Measurements from ENCODE around the gene RHO. TPM values are rescaled to one million over a fixed set of nuclear protein-coding genes. Genes with fewer than 3 reads are reported as not detected.

Gene RHO
- total RNA-seq, 1 donor, result not detected

GRCh38 chr3:129567939-129568338 lies 39.5 kb downstream of the RHO start:
- TF ChIP-seq, protein P1, sequence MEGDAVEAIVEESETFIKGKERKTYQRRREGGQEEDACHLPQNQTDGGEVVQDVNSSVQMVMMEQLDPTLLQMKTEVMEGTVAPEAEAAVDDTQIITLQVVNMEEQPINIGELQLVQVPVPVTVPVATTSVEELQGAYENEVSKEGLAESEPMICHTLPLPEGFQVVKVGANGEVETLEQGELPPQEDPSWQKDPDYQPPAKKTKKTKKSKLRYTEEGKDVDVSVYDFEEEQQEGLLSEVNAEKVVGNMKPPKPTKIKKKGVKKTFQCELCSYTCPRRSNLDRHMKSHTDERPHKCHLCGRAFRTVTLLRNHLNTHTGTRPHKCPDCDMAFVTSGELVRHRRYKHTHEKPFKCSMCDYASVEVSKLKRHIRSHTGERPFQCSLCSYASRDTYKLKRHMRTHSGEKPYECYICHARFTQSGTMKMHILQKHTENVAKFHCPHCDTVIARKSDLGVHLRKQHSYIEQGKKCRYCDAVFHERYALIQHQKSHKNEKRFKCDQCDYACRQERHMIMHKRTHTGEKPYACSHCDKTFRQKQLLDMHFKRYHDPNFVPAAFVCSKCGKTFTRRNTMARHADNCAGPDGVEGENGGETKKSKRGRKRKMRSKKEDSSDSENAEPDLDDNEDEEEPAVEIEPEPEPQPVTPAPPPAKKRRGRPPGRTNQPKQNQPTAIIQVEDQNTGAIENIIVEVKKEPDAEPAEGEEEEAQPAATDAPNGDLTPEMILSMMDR (IDR thresholded peaks at IDR 0.05; ENCODE audit: insufficient read depth, low read depth, low read length), result no peak
- no peak overlapping the region for H3K4me3 ChIP-seq (ENCODE audit: low read depth, low read length)
- DNase-seq (ENCODE audit: low read depth), result no peak

DNA sequence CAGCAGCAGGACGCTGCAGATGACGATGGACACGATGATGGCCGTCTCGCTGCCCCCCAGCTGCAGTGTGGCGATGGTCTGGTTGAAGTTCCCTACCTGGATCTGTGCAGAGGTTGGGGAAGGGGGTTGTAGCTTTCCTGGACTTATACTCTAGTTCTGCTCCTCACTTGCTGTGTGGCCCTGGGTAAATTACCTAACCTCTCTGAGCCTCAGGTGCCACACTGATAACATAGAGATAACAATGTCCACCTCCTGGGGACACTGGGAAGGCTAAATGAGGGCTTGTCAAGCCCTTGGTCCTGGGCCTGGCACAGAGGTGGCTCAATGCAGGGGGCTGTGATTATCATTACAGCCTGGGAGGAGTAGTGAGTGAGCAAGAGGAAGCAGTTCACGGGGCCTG lies 41.4 kb downstream of the RHO start:
- H3K4me3 ChIP-seq (ENCODE audit: low read depth, low read length), result no peak overlapping the region
- DNase-seq (ENCODE audit: low read depth), result no peak
- TF ChIP-seq, protein P1 (IDR thresholded peaks at IDR 0.05; ENCODE audit: insufficient read depth, low read depth, low read length), result no peak

- no peak overlapping the region for H3K4me3 ChIP-seq (ENCODE audit: low read depth, low read length)
- no peak for DNase-seq (ENCODE audit: low read depth)
- TF ChIP-seq, protein P1 (IDR thresholded peaks at IDR 0.05; ENCODE audit: insufficient read depth, low read depth, low read length), result no peak
Observed at GRCh38 chr3:129571605-129572547, 43.4 kb downstream of the RHO start.

DNA sequence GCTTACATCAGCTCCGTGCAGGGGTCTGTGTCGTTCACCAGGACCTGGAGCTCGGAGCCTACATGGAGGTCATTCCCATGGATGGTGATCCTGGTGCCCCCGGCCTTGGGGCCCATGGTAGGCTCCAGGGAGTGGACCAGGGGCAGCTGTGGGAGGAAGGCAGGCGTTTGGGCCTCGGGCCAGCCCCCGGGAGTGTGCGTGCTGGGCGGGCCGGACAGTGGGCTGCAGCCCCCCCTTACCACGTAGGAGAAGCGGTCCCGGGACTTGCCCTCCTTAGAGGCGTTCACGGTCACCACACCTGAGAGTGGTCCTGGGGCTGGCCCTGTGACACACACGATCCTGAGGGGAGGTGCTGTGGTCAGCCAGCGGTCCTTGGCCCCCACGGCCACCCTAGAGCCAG lies 44.2 kb downstream of the RHO start:
- no peak overlapping the region for H3K4me3 ChIP-seq (ENCODE audit: low read depth, low read length)
- TF ChIP-seq, protein P1 (IDR thresholded peaks at IDR 0.05; ENCODE audit: insufficient read depth, low read depth, low read length), result no peak
- no peak for DNase-seq (ENCODE audit: low read depth)

DNA sequence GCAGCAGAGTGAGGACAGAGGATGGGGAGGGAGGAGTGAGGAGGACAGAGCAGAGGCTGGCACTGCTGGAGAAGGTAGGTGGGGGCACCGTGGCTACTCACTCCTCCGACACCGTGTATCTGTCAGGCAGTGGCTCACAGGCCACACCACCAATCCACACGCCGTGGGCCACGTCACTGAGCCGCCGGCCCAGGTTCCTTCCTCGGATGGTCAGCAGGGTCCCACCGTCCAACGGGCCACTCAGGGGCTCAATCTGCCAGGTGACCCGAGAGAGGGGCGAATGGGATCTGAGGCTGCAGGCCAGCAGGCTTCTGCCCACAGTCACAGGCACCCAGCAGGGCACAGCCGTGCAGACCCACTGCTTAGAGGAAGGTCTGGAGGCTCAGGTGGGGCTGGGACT lies 45.1 kb downstream of the RHO start:
- no peak for DNase-seq (ENCODE audit: low read depth)
- TF ChIP-seq, protein P1 (IDR thresholded peaks at IDR 0.05; ENCODE audit: insufficient read depth, low read depth, low read length), result no peak

GRCh38 chr3:129574206-129574605 lies 45.8 kb downstream of the RHO start:
- H3K4me3 ChIP-seq (ENCODE audit: low read depth, low read length), result no peak overlapping the region
- TF ChIP-seq, protein P1 (IDR thresholded peaks at IDR 0.05; ENCODE audit: insufficient read depth, low read depth, low read length), result no peak
- no peak for DNase-seq (ENCODE audit: low read depth)

More for the DNA sequence above, 45.1 kb downstream of the RHO start:
- no peak overlapping the region for H3K4me3 ChIP-seq (ENCODE audit: low read depth, low read length)

Data from fibroblast of villous mesenchyme (primary cell).